Muscle layer of duodenum (tissue), 2 donors: ENCODE results near the gene TSHZ1.

Experiments used
- H3K27ac ChIP-seq: one replicate; pipeline ENCODE4 v1.7.0; 2013; ENCODE audit warnings: mild to moderate bottlenecking, low read length
- H3K27me3 ChIP-seq: one replicate; pipeline ENCODE4 v1.7.0; 2013; ENCODE audit warnings: low read depth, mild to moderate bottlenecking, control low read depth, low read length
- H3K36me3 ChIP-seq, 2 donors: one replicate each; pipeline ENCODE4 v1.7.0; 2013; ENCODE audit warnings: low read length in 2 of 2, control low read depth in 1 of 2, mild to moderate bottlenecking in 1 of 2; ENCODE audit not compliant: insufficient read depth in 2 of 2, control insufficient read depth in 1 of 2
- H3K4me1 ChIP-seq, 2 donors: one replicate each; pipeline ENCODE4 v1.7.0; 2013; ENCODE audit warnings: low read length in 2 of 2, mild to moderate bottlenecking in 2 of 2, control low read depth in 1 of 2, moderate library complexity in 1 of 2; ENCODE audit not compliant: insufficient read depth in 2 of 2, control insufficient read depth in 1 of 2
- H3K4me3 ChIP-seq, 2 donors: one replicate each; pipeline ENCODE4 v1.7.0; 2013; ENCODE audit warnings: low read length in 2 of 2, low read depth in 1 of 2, mild to moderate bottlenecking in 1 of 2
- H3K9me3 ChIP-seq, 2 donors: one replicate each; pipeline ENCODE4 v1.7.0; 2013; ENCODE audit warnings: low read length in 2 of 2, control low read depth in 1 of 2, mild to moderate bottlenecking in 1 of 2; ENCODE audit not compliant: control insufficient read depth in 1 of 2
- donor health status: healthy.

TSHZ1 gene

DNA sequence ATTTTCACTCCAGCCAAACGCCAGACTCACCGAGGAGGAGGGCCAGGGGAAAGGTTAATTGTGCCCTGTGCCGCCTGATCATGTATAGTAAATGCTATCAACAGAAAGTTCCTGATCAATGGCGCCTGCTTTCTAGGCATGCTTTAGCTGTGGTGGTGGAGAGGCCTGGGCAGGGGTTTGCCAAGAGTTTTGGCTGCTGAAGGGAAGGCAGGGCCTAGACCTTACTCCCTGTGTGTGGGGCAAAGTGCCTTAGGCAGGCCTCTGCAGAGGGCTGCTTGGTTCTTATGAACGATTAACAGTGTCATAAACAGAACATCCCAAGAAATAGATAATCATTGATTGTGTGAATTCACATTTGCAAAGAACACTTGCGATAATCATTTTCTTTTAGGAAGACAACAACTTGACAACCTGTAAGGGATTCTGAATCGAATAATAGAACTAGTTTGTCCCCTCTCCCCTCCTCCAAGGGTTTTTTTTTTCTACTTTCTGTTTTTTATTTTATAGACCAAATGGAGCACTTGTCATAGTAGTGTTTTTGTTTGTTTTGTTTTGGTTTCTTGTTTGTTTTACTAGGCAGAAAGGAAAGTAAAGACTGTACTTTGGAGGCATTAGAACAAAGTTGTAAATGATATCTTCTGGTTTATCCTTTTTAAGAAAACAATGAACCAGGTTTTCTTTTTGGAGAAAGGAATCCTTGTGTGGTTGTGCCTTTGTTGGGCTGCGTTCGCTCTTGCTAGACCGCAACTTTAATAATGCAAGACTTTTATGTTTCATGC is 6.5 kb downstream of the TSHZ1 start:
- Histone ChIP-seq H3K27me3 (no peaks in the 10 kb centered on the region), H3K27ac (peak overlapping the region; percentile 37), H3K4me3 (peak overlapping the region in 1 of 2 donors; percentile 14), H3K9me3 (no peaks in the 10 kb centered on the region), H3K36me3 (no peaks in the 10 kb centered on the region), H3K4me1 (peaks cover 25 to 35% of the 10 kb centered on the region in 2 donors)

DNA sequence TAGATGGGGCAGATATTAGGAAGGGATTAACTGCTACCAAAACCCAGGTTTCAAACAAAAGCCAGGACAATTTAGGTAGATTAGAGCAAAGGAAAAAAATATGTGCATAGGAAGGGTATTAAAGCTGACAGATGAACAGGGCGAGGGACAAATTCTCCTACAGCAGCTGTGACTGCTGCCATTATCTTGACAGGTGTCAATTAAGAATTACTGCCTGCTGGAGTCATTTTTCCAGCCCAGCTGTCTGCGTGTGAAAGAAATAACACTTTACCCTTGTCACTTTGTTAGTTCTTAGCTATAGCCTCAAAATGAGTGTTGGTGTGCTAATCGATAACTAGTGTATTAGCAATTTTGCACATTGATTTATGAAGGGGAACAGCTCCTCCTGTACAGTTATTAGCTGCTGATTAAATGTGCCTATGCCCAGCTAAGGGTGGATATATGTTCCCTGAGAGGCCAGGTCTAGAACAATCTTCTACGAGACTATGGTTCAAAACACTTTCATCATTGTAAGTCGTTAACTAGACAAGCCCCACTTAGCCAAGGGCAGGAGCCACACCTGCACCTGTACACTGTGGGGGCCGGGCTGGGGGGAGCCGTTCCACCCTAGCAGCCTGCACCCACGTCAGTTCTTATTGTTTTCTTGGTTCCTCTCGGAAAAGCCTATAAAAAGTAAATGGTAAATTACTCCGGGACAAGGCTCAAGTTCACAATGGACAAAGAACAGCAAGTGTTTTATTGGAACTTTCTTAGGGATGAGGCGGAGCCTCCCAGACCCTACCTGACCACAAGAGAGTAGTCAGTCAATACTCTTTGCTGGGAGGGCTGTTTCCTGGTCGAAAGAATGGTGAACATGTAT is 7.7 kb downstream of the TSHZ1 start:
- Histone ChIP-seq H3K27ac (no peak overlapping the region), H3K9me3 (no peaks in the 10 kb centered on the region), H3K4me1 (peaks cover 20 to 37% of the 10 kb centered on the region in 2 donors), H3K36me3 (no peaks in the 10 kb centered on the region), H3K27me3 (no peaks in the 10 kb centered on the region), H3K4me3 (no peak overlapping the region)

DNA sequence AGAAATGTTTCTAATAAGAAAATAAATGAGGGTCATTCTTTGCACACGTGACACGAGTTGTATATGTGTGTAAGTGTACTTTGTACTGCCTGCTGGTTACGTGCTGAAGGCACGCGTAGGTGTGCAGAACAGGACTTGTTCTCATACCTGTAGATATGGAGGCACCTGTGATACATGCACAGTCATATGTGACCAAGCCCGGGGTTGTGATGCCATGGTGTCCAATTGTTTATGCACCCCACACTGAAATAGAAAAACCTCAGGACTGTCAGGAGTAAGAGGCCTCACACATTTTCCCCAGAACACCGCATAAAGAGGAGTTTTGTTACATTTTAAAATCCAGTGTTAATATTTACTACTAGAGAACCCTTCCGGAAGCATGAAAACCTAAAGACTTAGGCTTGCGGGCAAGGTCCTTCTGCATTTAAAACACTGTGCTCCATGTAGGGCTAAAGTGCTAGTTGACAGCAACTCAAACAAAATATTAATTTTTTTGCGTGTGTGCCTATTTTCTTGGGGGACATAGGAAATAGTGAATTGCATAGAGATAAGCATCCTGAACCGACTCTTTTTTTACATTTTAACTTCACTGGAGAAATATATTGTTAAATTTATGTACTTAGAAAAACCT is 9.3 kb downstream of the TSHZ1 start:
- peak overlapping the region; percentile 46 for H3K27ac ChIP-seq
- no peaks in the 10 kb centered on the region for H3K27me3 ChIP-seq
- no peak overlapping the region for H3K4me3 ChIP-seq
- H3K9me3 ChIP-seq = no peaks in the 10 kb centered on the region
- no peaks in the 10 kb centered on the region for H3K36me3 ChIP-seq
- H3K4me1 ChIP-seq = peaks cover 9 to 43% of the 10 kb centered on the region in 2 donors

DNA sequence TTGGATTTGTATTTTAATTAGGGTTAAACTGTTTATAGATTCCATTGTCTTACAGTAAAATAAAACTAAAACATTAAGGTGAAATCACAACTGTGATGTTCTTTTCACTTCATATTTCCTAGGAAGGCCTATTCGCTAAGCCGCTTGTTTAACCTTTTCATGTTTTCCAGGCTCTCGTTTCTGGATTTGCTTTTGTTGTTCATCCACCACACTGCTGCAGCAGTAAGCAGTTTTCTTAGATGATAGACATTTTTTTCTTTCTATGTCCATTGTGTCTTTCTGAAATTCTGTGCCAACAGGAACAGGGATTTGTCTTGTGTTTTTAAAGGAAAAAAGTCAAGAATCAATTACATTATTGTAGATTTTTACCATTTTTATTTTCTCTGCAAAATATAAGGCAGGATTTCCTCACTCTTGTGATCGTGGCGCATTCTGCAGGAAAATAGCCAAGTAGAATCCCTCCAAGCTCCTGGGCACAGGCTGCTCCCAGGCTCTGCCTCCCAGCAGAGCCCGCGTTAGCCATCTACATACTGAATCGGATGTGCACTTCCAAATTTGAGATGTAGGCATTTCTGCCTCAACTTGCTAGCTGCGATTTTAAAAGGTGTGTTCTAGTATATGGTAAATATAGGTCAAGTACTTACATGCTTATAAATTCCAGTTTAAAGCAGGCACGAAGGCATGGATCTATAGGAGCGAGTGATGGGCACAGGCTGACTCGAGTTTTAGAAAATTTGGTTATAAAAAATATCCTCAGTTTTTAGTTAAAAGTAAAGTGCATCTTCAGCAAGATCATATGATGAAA is 10.2 kb downstream of the TSHZ1 start:
- peaks cover 8 to 41% of the 10 kb centered on the region in 2 donors for H3K4me1 ChIP-seq
- peak overlapping the region in 1 of 2 donors; percentile 43 for H3K4me3 ChIP-seq
- no peaks in the 10 kb centered on the region for H3K27me3 ChIP-seq
- no peaks in the 10 kb centered on the region for H3K9me3 ChIP-seq
- no peaks in the 10 kb centered on the region for H3K36me3 ChIP-seq
- peak overlapping the region; percentile 46 for H3K27ac ChIP-seq

DNA sequence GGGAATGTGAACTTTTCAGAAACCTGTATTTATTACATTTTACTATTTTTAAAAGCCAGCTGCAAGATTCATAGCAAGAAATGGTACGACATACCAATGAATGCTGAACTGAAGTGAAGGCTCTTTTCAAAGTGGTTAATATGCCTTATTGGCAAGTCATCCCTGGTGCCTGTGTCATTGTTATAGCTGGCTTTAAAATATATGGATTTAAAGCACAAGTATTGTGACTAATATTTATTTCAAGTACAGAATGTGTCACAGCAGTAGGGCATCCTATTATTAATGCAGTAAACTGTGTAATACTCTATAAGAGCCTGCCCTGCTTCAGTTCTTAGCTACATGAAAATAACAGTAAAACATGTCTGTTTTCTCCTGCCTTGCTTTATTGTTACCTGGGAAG is 10.8 kb downstream of the TSHZ1 start:
- Histone ChIP-seq H3K27ac (no peak overlapping the region), H3K36me3 (no peaks in the 10 kb centered on the region), H3K4me3 (no peak overlapping the region), H3K27me3 (no peaks in the 10 kb centered on the region), H3K4me1 (peaks cover 7 to 43% of the 10 kb centered on the region in 2 donors), H3K9me3 (no peaks in the 10 kb centered on the region)

DNA sequence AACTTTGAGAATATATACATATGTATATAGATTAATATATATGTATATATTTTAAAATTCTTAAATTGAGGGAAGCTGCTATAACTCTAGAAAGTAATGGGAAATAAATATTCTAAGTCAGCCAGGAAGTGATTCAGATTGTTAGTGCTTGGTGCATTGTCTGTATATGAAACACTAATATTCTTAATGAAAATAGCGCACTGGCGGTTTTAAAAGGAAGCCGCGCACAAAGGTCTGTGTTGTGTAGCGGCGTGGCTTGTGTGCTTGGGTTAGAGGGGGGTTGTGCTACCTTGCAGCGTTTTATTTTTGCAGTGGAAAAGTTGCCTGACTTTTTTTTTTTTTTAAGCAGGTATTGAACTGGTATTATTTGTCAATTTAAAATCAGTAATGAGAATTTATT is 11.3 kb downstream of the TSHZ1 start:
- H3K4me3 ChIP-seq = peak overlapping the region in 1 of 2 donors; percentile 4
- no peaks in the 10 kb centered on the region for H3K9me3 ChIP-seq
- H3K36me3 ChIP-seq = no peaks in the 10 kb centered on the region
- peaks cover 4 to 48% of the 10 kb centered on the region in 2 donors for H3K4me1 ChIP-seq
- H3K27ac ChIP-seq = no peak overlapping the region
- no peaks in the 10 kb centered on the region for H3K27me3 ChIP-seq

DNA sequence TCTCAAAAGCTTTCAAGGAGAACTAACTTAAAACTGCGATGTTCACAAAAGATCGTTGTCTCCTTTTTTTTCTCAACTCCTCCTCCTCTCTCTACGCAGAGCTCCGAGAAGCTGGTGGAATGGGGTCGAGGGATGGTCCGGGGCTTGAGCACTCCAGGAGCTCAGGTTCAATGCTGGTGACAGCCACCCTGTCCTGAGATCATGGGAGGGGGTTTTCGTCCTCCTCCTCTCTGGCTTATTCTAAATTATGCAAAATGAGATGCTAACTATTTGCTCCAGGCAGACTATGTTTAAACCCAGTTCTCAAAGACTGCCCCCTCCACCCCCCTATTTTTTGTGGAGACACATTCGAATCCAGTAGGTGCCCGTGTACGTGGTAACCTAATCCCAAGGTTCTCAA is 11.8 kb downstream of the TSHZ1 start:
- Histone ChIP-seq H3K36me3 (no peaks in the 10 kb centered on the region), H3K9me3 (no peaks in the 10 kb centered on the region), H3K4me1 (peaks cover 3 to 53% of the 10 kb centered on the region in 2 donors), H3K4me3 (peak overlapping the region in 1 of 2 donors; percentile 4), H3K27me3 (no peaks in the 10 kb centered on the region), H3K27ac (no peak overlapping the region)

DNA sequence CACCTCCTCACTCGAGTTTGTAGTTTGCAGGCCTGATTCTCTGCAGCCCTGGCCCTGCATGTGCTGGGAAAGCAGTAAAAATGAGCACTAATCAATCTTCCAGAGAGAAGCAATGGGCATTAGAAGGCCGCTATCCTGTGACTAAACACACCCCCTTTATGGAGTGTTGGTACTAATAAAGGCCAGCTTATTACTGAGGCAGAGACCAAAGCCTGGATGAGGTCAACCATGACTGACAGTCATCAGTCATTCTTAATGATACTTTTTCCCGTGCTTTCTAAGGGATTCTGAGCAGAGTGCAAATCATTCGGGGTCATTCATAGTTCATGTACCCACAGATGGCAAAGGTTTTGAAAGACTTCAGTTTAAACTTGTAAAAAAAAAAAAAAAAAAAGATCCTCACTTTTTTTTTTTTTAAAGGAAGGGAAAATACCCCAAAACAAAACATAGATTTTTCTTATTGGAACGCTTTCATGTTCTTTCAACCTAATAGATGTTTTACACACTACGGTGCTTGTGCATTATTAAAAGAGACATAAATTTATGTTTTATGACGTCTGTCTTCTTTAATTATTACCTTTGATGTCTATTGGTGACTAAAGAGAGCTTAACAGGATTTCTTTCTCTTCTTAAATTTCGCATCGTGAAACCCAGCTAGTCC is 13.2 kb downstream of the TSHZ1 start:
- no peaks in the 10 kb centered on the region for H3K9me3 ChIP-seq
- H3K27me3 ChIP-seq = no peaks in the 10 kb centered on the region
- H3K36me3 ChIP-seq = no peaks in the 10 kb centered on the region
- H3K27ac ChIP-seq = peak overlapping the region; percentile 44
- no peak overlapping the region for H3K4me3 ChIP-seq
- peaks cover 14 to 65% of the 10 kb centered on the region in 2 donors for H3K4me1 ChIP-seq

DNA sequence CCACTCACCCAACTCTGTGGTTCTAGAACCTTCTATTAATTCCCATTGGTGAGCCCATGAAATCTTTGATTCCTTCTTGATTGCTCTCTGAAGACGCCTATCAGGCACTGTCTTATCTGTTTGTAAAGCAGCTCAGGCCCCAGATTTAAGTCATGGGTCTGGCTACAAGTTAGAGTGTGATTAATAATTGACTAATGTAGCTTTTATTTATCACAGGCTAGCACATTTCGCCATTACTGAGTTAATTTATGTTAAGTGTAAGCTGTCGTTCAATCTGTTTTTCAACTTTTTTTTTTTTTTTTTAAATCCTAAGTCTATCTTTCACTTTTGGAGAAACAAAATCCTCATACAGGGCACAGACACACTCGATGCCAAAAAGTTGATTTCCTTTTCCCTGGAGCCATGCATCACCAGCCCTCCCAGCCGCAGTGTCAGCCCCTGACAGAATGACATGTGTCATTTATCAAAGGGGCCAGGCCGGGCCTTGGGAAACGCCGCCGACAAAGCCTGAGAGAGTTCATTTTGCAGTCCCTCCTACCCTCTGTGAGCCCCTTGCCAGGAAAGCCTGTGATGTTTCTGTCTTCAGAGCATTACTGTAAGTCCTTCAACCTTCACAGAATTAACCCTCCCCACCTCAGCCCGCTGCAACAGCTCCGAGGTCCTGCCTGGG is 15.8 kb downstream of the TSHZ1 start:
- Histone ChIP-seq H3K27me3 (no peaks in the 10 kb centered on the region), H3K4me1 (peaks cover 14 to 67% of the 10 kb centered on the region in 2 donors), H3K4me3 (peak overlapping the region; percentile 49 to 52), H3K36me3 (no peaks in the 10 kb centered on the region), H3K27ac (peak overlapping the region; percentile 68), H3K9me3 (no peaks in the 10 kb centered on the region)

DNA sequence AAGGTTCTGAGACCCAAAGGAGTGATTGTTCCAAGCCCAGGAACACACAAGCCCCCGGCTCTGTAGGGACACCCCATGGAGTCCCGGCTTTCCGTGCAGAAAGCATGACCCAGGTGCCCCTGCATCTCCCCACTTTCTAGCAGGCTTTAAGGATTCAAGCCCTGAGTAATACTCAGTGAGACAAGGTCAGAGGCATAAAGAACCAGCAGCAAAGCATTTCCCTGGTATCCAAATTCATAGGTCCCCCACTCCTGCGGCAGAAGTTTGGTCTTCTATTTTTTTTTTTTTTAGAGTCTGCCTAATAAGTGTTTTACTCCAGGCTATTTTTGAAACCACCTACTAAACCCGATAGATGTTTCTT is 16.3 kb downstream of the TSHZ1 start:
- peak overlapping the region; percentile 68 for H3K27ac ChIP-seq
- peak overlapping the region; percentile 49 to 52 for H3K4me3 ChIP-seq
- H3K36me3 ChIP-seq = no peaks in the 10 kb centered on the region
- no peaks in the 10 kb centered on the region for H3K9me3 ChIP-seq
- peaks cover 14 to 66% of the 10 kb centered on the region in 2 donors for H3K4me1 ChIP-seq
- H3K27me3 ChIP-seq = no peaks in the 10 kb centered on the region
